Measurements from ENCODE around the gene ARF4.

GRCh38 chr3:57644740-57645139 lies 47.6 kb upstream of the ARF4 start:
- TF ChIP-seq CTCF (IDR thresholded peaks at IDR 0.05) (no peak), POLR2A (IDR thresholded peaks at IDR 0.05) (no peak)

All from uterus (tissue), 2 donors.